Activated CD4-positive, alpha-beta T cell treated with anti-CD3 and anti-CD28 coated beads, Interleukin-10, Interleukin-2, amounts not matched to agents 100 ng/mL and 50 ng/mL, durations not matched to agents 16 hours and 8 hours (primary cell): ENCODE results near the gene LINGO1.
A peak's percentile ranks its signal among the peaks of the same experiment; 100 is the strongest.

Source experiments
- DNase-seq: peaks from one replicate; pipeline ENCODE4 v3.0.0-alpha.2; 2020

The LINGO1 gene

GRCh38 chr15:77630956-77631744 is 1.6 kb downstream of the LINGO1 start:
- no peak for DNase-seq

DNA sequence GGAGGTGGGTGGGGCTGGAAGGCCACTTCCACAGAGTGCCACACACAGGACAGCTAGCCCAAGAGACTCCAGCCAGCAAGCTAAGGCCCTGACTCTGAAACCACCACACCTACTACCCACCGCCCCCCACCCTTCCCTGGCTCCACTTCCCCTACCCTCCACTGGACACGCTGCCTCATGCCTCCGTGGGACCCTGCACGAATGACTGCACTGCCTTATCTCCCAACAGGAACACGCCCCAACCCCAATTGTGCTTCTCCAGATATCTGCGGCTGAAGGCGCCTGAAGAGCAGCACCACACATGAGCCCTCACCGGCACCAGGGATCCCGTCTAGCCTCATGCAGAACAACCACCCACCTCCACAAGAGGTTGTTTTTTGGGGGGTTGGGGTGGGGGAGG is 2.7 kb downstream of the LINGO1 start:
- DNase-seq = no peak

DNA sequence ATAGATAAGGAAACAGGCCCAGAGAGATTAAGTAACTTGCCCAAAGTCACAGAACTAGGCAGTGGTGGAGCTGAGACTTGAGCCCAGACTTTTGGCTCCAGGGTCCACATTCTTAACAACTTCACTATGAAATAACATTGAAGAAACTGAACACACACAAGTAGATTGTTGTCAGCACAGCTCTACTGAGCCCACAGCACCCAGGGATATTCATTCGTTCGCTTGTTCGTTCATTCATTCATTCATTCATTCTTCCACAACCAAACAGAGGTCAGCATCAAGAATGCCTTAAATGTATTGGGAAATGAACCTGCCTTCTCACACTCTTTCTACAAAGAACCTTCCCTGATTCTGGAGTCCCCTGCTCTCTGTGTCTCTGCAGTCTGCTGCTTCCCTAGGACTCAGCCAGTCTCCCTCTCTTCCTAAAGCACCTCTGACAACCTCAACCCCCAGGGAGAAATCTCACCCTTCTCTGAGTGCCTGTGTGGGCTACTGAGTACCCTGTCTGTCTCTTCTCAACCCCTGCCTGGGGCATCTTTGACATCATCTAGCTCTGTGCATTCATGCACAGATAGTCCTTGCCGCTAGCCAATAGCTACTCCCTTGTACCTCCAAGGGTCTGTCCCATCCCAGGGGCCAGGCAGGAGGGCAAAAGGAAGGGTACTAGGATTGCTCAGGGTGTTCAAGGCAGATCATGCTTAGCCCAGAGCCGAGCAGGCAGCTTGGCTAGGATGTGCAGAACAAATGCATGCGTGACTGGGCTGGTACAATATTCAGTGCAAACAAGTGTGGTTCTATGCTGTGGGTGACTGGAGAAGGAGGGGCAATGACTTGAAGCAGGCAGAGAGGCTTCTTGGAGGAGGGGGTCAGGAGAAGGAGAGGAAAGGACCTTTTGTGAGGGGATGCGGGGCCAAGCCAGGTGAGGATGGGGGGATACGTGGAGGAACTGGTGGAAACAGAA is 3.4 kb downstream of the LINGO1 start:
- no peak for DNase-seq

- no peak for DNase-seq
Measured at GRCh38 chr15:77628010-77628409, 4.7 kb downstream of the LINGO1 start.

- DNase-seq = no peak
Measured at GRCh38 chr15:77627581-77627980, 5.1 kb downstream of the LINGO1 start.

GRCh38 chr15:77627067-77627466 is 5.6 kb downstream of the LINGO1 start:
- no peak for DNase-seq

GRCh38 chr15:77626002-77626401 is 6.7 kb downstream of the LINGO1 start:
- DNase-seq = no peak

- no peak for DNase-seq
Measured at GRCh38 chr15:77625376-77625775, 7.3 kb downstream of the LINGO1 start.

GRCh38 chr15:77624868-77625267 is 7.8 kb downstream of the LINGO1 start:
- DNase-seq = no peak

- DNase-seq = no peak
Measured at GRCh38 chr15:77623755-77624524, 8.8 kb downstream of the LINGO1 start.

DNA sequence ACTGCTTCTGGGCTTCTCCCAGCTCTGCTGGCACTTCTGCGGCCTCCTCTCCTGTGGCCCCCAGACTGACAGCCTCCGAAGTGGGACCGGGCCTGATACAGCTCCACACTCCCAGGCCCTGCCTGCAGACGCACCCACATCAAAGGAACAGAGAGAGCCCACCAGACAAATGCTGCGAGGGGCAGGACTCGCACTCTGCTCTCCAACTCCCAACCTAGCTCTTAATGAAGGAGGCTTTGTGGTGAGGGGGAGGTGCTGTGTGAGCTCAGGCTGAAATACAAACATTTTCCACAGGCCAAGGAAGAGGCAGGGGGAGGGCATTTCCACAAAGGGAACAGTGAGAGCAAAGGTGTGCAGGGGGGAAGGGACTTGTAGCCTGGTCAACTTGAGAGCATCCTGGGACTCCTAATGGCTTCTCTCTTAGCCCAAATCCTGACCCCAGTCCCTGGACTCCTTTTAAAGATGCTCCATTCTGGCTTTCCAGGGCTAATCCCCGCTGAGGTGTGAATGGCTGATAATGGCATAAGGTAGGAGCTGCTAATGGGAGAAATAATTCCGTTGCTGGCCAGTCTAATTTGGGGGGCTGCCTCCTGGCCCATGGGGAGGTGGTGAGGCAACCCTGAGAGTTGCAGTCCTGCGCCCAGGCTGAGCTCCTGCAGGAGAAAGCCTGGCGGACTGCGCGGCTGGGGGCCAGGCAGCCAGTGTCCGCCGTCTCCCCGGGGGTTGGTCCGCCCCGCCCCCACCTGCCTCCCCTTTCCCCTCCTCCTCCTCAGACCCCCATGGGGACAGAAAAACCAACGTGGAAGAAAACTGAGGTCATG is 9.6 kb downstream of the LINGO1 start:
- DNase-seq = no peak

DNA sequence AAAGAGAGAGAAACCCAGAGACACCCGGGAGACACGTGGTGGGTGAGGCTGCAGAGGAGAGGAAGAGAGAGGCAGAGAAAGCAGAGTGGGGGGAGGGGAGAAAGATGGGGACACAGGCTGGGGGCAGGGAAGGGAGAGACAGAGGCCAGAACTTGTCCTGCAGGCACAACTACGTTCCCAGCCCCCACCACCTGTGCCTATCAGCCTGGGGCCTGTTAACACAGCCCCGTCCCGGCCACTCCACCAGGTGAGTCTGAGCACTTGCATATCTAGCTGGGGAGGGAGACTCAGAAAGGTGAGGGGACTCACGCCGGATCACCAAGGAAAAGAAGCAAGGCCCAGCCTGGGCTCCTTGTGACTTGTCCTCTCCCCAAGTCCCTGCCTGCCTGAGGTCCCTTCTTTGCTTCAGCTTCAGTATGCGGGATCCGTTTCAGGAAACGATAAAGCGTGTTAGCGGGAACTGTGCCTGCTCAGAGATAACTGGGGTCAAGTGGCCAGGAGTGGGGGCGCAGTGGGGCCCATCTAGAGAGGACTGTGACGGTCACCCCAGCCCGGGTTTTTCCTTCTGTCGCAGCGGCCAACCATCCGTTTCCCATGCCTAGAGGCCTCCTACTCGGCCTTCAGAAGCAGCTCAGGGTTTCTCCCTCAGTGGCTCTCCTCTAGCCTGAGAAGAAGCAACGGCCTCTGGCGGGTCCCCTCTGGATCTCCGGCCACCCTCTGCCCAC is 10.3 kb downstream of the LINGO1 start:
- DNase-seq = no peak

DNA sequence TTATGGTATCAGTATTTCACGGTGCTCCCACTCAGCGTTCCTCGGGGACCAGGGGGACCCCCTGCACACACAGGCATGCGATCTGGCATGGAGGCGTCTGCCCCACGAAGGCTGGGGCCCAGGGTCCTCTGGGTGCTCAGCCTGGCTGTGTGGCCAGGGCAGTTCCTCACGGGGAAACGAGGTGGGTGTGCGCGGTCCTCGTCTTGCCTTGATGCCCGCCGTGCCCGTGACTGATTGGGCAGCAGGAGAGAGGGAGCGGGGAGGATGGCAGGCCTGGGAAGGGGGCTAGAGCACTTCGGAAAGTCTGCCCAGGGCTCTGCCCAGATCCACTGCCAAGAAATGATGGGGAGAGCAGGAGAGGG is 10.9 kb downstream of the LINGO1 start:
- DNase-seq = no peak

DNA sequence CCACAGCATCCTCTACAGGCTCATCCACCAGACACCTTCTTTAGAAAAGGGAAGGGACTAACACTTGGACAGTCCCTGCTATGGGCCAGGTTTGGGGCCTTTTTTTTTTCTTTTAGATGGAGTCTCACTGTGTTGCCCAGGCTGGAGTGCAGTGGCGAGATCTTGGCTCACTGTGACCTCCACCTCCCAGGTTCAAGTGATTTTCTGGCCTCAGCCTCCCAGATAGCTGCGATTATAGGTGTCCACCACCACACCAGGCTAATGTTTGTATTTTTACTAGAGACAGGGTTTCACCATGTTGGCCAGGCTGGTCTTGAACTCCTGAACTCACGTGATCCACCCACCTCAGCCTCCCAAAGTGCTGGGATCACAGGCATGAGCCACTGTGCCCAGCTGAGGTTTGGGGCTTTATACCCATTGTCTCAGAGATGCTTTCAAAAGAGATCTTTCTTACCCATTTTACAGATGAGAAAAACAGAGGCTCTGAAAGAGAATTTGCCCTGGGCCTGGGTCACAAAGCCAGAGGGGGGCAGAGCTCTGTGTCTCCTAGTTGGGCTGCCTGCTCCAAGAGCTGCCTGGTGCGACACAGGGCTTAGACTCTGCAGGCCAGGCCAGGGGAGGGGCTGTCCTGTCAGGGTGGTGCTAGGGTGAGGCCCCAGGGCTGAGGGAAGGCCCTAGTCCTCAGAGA is 11.6 kb downstream of the LINGO1 start:
- DNase-seq = no peak

DNA sequence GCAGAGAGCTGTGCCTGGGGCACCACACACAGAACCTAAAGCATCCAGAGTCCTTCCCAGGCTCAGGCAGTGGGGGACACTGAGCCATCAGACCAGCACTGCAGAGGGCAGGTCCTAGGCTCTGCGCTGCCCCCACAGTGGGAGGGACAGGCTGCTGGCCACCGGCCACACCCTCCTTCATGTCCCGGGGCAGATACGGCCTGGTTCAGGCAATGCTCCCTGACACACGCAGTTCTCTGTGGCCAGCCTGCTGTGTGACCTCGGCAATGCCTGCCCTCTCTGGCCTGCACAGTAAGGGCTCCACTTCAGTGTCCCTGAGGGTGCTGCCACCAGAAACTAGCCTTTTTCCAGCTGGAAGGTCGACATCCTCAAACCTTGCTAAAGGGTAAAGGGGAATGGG is 12.4 kb downstream of the LINGO1 start:
- DNase-seq = no peak

GRCh38 chr15:77619883-77620282 is 12.8 kb downstream of the LINGO1 start:
- no peak for DNase-seq

GRCh38 chr15:77617476-77618230 is 15.1 kb downstream of the LINGO1 start:
- peak; percentile 27 for DNase-seq

GRCh38 chr15:77616072-77616471 is 16.6 kb downstream of the LINGO1 start:
- no peak for DNase-seq

GRCh38 chr15:77615472-77615871 is 17.2 kb downstream of the LINGO1 start:
- DNase-seq = no peak

- no peak for DNase-seq
Measured at GRCh38 chr15:77614251-77614806, 18.4 kb downstream of the LINGO1 start.
